GM18868 (cell line): ENCODE data around the gene HECW1.
A peak's percentile ranks its signal among the peaks of the same experiment; 100 is the strongest.

Experiments used
- ATAC-seq: cut with Tn5 transposase; IDR thresholded peaks from one replicate; pipeline ENCODE4 v1.9.1; 2021; ENCODE audit warnings: mild to moderate bottlenecking, moderate library complexity; ENCODE audit not compliant: unreplicated experiment

Gene HECW1

GRCh38 chr7:43487731-43488073 is 375.3 kb downstream of the HECW1 start:
- ATAC-seq = no peak

- no peak for ATAC-seq
Observed at GRCh38 chr7:43489257-43489656, 376.8 kb downstream of the HECW1 start.

- ATAC-seq = no peak
Observed at GRCh38 chr7:43490016-43490415, 377.6 kb downstream of the HECW1 start.

- ATAC-seq = no peak
Observed at GRCh38 chr7:43491123-43491522, 378.7 kb downstream of the HECW1 start.

GRCh38 chr7:43491984-43492383 is 379.5 kb downstream of the HECW1 start:
- ATAC-seq = no peak

GRCh38 chr7:43492896-43493295 is 380.4 kb downstream of the HECW1 start:
- ATAC-seq = no peak

- ATAC-seq = peak; percentile 78
Observed at GRCh38 chr7:43495572-43495971, 383.1 kb downstream of the HECW1 start.

- ATAC-seq = no peak
Observed at GRCh38 chr7:43496596-43496995, 384.1 kb downstream of the HECW1 start.

GRCh38 chr7:43501870-43502269 is 389.4 kb downstream of the HECW1 start:
- ATAC-seq = no peak

GRCh38 chr7:43502941-43503340 is 390.5 kb downstream of the HECW1 start:
- ATAC-seq = no peak

- no peak for ATAC-seq
Observed at GRCh38 chr7:43505412-43505811, 393.0 kb downstream of the HECW1 start.

GRCh38 chr7:43506460-43506859 is 394.0 kb downstream of the HECW1 start:
- no peak for ATAC-seq

GRCh38 chr7:43508461-43508860 is 396.0 kb downstream of the HECW1 start:
- ATAC-seq = no peak

- ATAC-seq = no peak
Observed at GRCh38 chr7:43509906-43510305, 397.5 kb downstream of the HECW1 start.

- ATAC-seq = no peak
Observed at GRCh38 chr7:43511029-43511428, 398.6 kb downstream of the HECW1 start.

GRCh38 chr7:43511769-43512515 is 399.5 kb downstream of the HECW1 start:
- no peak for ATAC-seq

GRCh38 chr7:43513251-43513650 is 400.8 kb downstream of the HECW1 start:
- no peak for ATAC-seq

- no peak for ATAC-seq
Observed at GRCh38 chr7:43516581-43517342, 404.3 kb downstream of the HECW1 start.

- ATAC-seq = no peak
Observed at GRCh38 chr7:43517464-43517863, 405.0 kb downstream of the HECW1 start.

GRCh38 chr7:43520201-43520600 is 407.8 kb downstream of the HECW1 start:
- ATAC-seq = no peak

- no peak for ATAC-seq
Observed at GRCh38 chr7:43522406-43523156, 410.1 kb downstream of the HECW1 start.
